Right atrium auricular region (tissue), 2 donors: ENCODE measurements around the gene DCLRE1B. TPM values are rescaled to one million over a fixed set of nuclear protein-coding genes. Genes with fewer than 3 reads are reported as not detected.

Source experiments
- DNase-seq: peaks from one replicate; pipeline ENCODE4 v3.0.0-alpha.2; 2019; ENCODE audit warnings: low spot score
- H3K27ac ChIP-seq, 2 donors: fragments of 200-600 bp; sonication (generic); 1 replicate in 1 of 2; 2 replicates in 1 of 2; pipeline ENCODE4 v1.5.1; 2016 to 2019
- H3K27me3 ChIP-seq, 2 donors: fragments of 200-600 bp; sonication (generic); one replicate each; pipeline versions ENCODE4 v1.5.1 to v1.6.0; 2017 to 2019
- H3K36me3 ChIP-seq: fragments of 200-600 bp; sonication (generic); one replicate; pipeline ENCODE4 v1.5.1; 2016
- H3K4me1 ChIP-seq, 2 donors: fragments of 200-600 bp; sonication (generic); one replicate each; pipeline versions ENCODE4 v1.5.1 to v1.6.0; 2017 to 2019
- H3K4me3 ChIP-seq, 2 donors: fragments of 200-600 bp; sonication (generic); 1 replicate in 1 of 2; 2 replicates in 1 of 2; pipeline ENCODE4 v1.5.1; 2017 to 2019; ENCODE audit warnings: mild to moderate bottlenecking in 1 of 2, moderate library complexity in 1 of 2
- H3K9me3 ChIP-seq, 2 donors: fragments of 200-600 bp; sonication (generic); one replicate each; pipeline ENCODE4 v1.5.1; 2019
- total RNA-seq, 2 donors: library from RNA; depleted of rRNA; stranded (reverse); fragments of >200 nt; gene quantifications; one replicate each; pipeline ENCODE4 v1.1.0, GENCODE V29; 2016
- TF ChIP-seq, protein P1 (sequence below), 2 donors: fragments of 200-600 bp; sonication (generic); IDR thresholded peaks; one replicate each; pipeline ENCODE4 v1.5.1; 2019; ENCODE audit warnings: antibody characterized with exemption in 2 of 2

Gene DCLRE1B
- total RNA-seq: 1 to 10 TPM; 1.4 to 2.4 TPM

DNA sequence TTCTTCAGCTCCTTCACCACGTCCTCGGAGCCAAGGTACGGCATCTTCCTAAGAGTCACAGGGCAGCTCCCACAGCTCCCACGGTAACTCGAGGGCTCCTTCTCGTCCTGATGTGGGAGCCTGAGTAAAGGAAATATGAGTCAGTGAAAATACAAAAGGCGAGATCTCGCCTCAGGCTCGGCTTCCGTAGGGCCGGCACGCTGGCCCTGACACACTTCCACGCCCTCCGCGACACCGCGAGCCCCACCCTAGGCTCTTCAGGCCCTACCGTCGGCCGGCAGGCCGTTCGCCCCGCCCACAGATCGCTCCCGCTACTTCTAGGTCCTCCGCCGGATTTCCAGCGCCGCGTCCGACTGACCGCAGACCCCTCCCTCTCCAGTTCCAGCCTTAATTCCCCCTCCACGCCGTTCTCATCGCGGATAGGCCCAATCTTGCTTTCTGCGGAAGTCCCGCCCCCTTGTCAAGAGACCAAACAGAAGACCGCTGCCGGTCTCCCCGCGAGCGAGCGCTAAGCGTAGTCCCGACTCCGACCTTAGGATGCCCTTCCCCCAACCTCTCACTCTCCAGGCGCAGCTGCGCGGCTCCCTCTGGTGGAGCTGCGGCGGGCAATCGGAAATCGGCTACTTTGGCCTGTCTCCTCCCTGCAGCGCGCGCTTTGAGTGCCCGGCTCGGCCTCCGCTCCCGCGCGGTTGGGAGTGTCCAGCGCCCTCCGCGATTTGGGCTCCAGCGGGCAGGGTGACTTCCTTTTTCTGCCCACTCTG, at the start of gene DCLRE1B, which contains the start of gene AP4B1:
Gene DCLRE1B (plus strand): TSS at position 653 of the 761 bp plus-strand sequence. CDS start 261 bp downstream, outside the sequence.
Gene AP4B1 (minus strand): TSS at position 126 of the 761 bp plus-strand sequence. CDS start 82 bp downstream, at position 44.
- TF ChIP-seq, protein P1, sequence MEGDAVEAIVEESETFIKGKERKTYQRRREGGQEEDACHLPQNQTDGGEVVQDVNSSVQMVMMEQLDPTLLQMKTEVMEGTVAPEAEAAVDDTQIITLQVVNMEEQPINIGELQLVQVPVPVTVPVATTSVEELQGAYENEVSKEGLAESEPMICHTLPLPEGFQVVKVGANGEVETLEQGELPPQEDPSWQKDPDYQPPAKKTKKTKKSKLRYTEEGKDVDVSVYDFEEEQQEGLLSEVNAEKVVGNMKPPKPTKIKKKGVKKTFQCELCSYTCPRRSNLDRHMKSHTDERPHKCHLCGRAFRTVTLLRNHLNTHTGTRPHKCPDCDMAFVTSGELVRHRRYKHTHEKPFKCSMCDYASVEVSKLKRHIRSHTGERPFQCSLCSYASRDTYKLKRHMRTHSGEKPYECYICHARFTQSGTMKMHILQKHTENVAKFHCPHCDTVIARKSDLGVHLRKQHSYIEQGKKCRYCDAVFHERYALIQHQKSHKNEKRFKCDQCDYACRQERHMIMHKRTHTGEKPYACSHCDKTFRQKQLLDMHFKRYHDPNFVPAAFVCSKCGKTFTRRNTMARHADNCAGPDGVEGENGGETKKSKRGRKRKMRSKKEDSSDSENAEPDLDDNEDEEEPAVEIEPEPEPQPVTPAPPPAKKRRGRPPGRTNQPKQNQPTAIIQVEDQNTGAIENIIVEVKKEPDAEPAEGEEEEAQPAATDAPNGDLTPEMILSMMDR (IDR thresholded peaks at IDR 0.05): peak; percentile 22 to 86
- peaks cover 25% of the 10 kb centered on the region for H3K36me3 ChIP-seq
- H3K4me1 ChIP-seq: peaks cover 0 to 21% of the 10 kb centered on the region in 2 donors

GRCh38 chr1:113855630-113856400, 49.3 kb upstream of the DCLRE1B start:
- Histone ChIP-seq H3K27ac (no peak overlapping the region), H3K36me3 (no peaks in the 10 kb centered on the region), H3K27me3 (no peaks in the 10 kb centered on the region), H3K4me1 (no peaks in the 10 kb centered on the region), H3K9me3 (no peaks in the 10 kb centered on the region), H3K4me3 (no peak overlapping the region)
- TF ChIP-seq, protein P1 (IDR thresholded peaks at IDR 0.05): no peak
- DNase-seq: no peak

More for the DNA sequence above, at the start of gene DCLRE1B, which contains the start of gene AP4B1:
- H3K4me3 ChIP-seq: peak within 1 kb of the TSS; percentile 72 to 74
- peak; percentile 98 for DNase-seq
- H3K9me3 ChIP-seq: no peaks in the 10 kb centered on the region
- peak within 1 kb of the TSS; percentile 91 to 94 for H3K27ac ChIP-seq
- H3K27me3 ChIP-seq: no peaks in the 10 kb centered on the region

DNA sequence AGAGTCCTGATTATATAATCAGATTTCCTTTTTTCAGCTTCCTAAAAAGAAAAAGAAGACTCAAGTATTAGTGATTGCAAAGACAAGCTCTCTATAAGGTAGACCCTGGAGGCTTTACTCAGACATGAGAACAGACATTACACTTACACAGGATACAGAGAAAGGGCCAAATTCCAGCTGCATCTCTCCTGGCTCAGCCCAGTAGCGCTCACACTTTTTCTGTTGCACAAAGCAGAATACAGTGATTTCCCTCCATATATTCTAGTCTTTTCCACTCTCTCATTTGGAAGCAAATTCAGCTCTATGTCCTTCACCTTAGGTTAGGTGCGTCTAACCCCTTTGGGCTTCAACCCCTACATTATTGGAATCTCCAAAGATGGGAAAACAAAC, 48.7 kb upstream of the DCLRE1B start:
- TF ChIP-seq, protein P1 (IDR thresholded peaks at IDR 0.05): no peak
- no peaks in the 10 kb centered on the region for H3K9me3 ChIP-seq
- no peak for DNase-seq
- no peaks in the 10 kb centered on the region for H3K27me3 ChIP-seq
- H3K36me3 ChIP-seq: no peaks in the 10 kb centered on the region
- no peak overlapping the region for H3K4me3 ChIP-seq
- H3K4me1 ChIP-seq: no peaks in the 10 kb centered on the region
- no peak overlapping the region for H3K27ac ChIP-seq

DNA sequence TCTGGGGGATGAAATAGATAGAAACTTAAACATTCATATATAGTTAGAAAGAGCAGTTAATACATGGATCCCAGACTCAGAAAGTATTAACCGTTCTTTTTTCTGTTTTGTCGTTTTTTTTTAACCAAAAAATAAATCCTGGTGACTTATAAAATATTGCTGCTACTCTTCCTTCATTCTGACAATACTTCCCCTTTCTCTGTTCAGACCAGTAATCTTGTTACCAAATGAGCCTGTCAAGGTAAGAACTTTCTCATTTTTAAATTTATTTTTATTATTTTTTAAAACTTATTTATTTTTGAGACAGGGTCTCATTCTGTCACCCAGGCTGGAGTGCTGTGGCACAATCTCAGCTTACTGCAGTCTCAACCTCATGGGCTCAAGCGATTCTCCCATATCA, 47.4 kb upstream of the DCLRE1B start:
- Histone ChIP-seq H3K27me3 (no peaks in the 10 kb centered on the region), H3K4me3 (no peak overlapping the region), H3K36me3 (no peaks in the 10 kb centered on the region), H3K27ac (no peak overlapping the region), H3K4me1 (no peaks in the 10 kb centered on the region), H3K9me3 (no peaks in the 10 kb centered on the region)
- TF ChIP-seq, protein P1 (IDR thresholded peaks at IDR 0.05): no peak
- no peak for DNase-seq

DNA sequence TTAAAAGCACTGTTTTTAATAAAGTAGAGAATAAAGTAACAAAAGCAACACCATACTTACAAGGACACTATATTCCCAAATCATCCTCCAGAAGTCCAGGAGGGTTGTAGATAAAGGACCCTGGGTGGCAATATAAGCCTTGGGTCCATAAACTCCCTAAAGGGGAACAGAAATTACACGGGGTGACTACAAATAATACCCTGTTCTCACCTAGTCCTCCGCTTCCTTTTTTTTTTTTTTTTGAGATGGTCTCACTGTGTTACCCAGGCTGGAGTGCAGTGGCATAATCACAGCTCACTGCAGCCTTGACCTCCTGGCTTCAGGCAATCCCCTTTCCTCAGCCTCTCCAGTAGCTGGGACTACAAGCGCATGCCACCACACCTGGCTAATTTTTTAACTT, 46.7 kb upstream of the DCLRE1B start:
- Histone ChIP-seq H3K4me3 (no peak overlapping the region), H3K27me3 (no peaks in the 10 kb centered on the region), H3K36me3 (no peaks in the 10 kb centered on the region), H3K4me1 (no peaks in the 10 kb centered on the region), H3K9me3 (no peaks in the 10 kb centered on the region), H3K27ac (no peak overlapping the region)
- TF ChIP-seq, protein P1 (IDR thresholded peaks at IDR 0.05): no peak
- DNase-seq: no peak
